DMS153 treated with DMSO at 0.1 percent for 48 hours (cell line): ENCODE measurements around the gene COL2A1.
"Not testable (repeated sequence)": the region's sequence is repeated elsewhere in the genome, so short reads cannot be mapped to it uniquely, and the experiment has no call there.

Source experiments
- DNase-seq: peaks from one replicate; lab custom pipeline; 2025; ENCODE audit not compliant: unreplicated experiment; lab: John Stamatoyannopoulos, UW

COL2A1 gene

GRCh38 chr12:47977046-47977771 is 27.1 kb downstream of the COL2A1 start:
- DNase-seq, result no peak

DNA sequence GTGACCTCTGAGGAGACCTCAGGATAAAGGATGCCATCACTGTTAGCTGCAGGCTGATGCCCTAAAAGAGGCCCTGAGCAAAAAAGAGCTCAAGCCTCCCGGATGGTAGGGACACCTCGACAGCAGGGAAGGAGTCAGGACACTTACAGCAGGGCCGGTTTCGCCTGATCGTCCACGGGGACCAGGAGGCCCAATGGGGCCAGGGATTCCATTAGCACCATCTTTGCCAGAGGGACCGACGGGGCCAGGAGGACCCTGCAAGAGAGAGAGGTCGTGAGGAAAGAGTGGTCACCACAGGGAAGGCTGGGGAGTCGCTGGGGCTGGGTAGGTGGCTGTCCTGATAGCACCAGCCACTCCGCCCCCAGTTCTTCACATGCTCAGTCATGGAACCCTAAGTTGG is 28.5 kb downstream of the COL2A1 start:
- DNase-seq, result no peak

- no peak for DNase-seq
Measured at GRCh38 chr12:47975036-47975620, 29.1 kb downstream of the COL2A1 start.

- DNase-seq, result no peak
Measured at GRCh38 chr12:47973870-47974269, 30.4 kb downstream of the COL2A1 start.

DNA sequence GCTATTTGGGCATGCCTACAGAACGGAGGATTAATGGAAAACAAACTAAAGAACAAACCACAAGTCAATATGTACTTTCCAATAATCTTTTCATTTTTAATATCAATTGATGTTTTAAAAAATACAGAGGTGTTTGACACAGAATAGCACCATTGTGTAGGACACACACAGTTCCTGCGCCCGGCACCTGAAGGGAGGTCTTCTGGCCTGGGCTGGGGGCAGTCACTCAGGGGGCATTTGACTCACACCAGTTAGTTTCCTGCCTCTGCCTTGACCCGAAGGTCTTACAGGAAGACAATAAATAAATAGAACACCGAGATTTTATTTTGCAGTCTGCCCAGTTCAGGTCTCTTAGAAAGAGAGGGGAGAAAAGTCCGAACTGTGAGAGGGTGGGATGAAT is 31.4 kb downstream of the COL2A1 start:
- no peak for DNase-seq

DNA sequence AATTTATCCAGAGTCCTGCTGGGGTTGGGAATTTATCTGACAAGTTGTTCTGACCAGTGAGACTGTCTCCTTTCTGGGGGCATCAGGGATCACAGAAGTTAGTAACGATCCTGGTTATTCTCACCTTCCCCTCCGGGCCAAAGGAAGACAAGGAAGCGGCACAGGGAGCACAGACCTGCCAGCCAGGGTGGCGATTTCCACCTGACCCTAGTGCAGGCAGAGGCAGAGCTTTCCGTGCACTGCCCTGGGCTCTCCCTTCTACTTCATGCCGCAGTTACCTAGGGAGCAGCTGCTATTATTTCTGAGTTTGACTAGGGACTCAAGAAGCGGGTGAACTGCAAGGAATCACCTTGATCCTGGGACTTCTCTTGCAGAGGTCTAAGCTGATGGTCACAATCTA is 33.4 kb downstream of the COL2A1 start:
- DNase-seq, result no peak

DNA sequence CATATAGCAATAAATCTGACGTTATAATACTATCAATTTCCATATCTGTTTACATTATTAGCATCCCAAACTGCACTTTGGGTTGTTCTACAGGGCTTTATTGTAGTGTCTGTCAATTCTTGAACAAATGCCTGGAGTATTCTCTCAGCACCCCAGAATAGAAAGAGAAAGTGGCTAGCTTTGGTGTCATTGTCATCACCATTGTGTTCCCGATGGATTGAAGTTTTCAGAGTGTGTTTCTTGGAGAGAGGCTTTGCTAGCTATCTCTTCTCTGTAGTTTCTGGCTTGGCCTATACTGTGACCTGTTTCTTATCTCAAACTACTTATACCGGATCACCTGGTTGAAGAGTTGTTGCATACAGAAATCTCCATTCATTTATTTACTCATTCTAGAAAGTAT is 34.4 kb downstream of the COL2A1 start:
- no peak for DNase-seq

DNA sequence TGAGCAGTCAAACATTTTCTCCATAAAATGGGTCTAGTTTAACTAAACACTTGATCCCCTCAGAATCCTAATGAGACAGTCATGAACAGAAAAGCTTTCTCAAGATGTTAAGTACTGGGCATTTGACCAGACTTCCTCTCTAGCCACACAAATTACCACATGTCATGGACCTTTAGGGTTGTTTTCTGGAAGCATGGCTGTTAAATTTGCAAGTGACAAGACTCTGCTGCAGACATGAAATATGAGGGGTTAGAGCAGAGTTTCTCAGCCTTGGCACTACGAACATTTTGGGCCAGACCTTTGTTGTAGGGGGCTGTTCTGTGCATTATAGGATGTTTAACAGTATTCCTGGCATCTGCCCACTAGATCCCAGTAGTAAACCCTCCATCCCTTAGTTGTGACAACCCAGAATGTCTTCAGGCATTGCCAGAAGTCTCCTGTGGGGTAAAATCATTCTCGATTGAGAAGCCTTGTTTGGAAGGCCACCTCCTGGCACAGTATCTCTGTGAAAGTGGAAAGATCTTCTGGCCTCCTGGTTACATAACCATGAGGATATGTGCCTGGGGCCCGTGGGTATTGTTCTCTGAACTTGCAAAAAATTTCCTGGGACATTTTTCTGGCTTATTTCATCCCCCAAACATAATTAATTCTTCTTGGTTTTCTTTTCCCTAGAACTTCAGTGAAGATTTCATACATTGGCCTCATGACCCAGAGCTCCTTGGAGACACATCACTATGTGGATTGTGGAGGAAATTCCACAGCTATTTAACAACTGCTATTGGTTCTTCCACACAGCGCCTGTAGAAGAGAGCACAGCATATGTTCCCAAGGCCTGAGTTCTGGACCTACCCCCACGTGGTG is 36.6 kb downstream of the COL2A1 start:
- DNase-seq, result no peak

DNA sequence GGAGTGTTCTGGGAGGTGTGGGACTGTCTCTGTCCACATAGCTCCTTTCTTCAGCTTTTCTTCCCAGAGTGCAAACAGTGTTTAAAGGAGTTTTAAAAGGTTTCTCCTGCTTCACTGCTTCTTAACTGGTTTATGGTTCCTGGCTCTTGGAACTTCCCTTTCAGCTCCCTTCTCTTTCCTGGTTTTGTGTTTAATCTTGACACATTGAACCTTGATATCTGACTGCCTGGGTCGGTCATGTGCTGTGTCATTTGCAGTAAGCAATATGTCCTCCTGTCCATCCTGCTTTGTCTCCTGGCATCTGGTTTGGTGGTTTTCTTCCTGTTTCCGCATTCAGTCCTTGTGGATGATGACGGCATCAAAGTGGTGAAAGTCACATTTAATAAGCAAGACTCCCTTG is 38.7 kb downstream of the COL2A1 start:
- no peak for DNase-seq

- DNase-seq, result no peak
Measured at GRCh38 chr12:47964106-47964728, 40.1 kb downstream of the COL2A1 start.

- DNase-seq, result peak; percentile 96
Measured at GRCh38 chr12:47963340-47964040, 40.8 kb downstream of the COL2A1 start, which contains the start of gene TMEM106C. TMEM106C (plus strand) TSS chr12:47963596; CDS start chr12:47964237, 641 bp downstream.

GRCh38 chr12:47962198-47962597 is 42.1 kb downstream of the COL2A1 start:
- no peak for DNase-seq

DNA sequence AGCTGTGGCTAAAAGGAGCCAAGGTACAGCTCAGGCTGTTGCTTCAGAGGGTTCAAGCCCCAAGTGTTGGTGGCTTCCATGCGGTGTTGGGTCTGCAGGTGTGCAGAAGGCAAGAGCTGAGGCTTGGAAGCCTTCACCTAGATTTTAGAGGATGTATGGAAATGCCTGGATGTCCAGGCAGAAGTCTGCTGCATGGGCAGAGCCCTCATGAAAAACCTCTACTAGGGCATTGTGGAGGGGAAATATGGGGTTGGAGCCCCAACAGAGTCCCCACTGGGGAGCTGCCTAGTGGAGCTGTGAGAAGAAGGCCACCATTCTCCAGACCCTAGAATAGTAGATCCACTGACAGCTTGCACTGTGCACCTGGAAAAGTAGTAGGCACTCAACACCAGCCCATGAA is 46.6 kb downstream of the COL2A1 start:
- not testable (repeated sequence) for DNase-seq

DNA sequence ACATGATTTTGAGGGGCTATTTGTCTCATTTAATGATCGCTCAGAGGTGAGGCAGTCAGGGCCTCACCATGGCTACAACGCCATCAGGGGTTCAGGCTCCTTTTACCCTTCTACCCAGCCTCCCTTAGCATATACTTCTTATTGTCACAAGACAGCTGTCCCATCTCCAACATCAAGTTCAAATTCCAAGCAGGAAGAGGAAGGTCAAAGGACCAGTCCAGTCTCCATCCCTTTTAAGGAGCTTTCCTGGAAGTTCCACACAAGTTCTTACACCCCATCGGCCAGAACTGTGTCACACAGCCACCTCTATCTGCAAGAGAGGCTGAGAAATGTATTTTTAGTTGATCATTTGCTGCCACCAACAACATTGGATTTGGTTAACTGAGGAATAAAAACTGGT is 49.2 kb downstream of the COL2A1 start:
- DNase-seq, result no peak

DNA sequence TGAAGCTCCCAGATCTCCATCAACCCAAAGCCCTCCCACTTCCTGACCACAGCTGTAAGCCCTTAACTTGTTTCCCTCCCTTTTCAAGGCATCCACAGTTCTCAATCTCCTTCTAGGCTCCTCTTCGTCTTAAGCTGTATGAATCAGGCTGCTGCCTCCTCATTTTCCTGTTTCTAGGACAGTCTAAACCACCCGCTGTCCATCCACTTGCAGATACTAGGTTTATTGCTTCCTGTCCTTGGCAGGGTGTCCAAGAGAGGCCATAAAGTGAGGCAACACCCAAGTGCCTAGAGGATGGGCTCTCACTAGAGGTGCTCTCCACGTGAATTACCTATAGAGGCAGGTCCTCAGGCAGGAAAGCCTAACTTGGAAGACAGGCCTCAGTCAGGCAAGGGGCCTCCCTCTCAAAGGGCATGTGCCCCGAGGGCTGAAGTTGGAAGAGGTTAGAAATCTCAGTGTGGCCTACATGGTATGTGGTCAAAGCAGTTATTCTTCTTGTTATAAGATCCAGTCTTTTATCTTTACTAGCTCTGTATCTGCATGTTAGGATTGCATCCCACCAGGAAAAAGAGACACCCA is 49.7 kb downstream of the COL2A1 start:
- DNase-seq, result no peak

DNA sequence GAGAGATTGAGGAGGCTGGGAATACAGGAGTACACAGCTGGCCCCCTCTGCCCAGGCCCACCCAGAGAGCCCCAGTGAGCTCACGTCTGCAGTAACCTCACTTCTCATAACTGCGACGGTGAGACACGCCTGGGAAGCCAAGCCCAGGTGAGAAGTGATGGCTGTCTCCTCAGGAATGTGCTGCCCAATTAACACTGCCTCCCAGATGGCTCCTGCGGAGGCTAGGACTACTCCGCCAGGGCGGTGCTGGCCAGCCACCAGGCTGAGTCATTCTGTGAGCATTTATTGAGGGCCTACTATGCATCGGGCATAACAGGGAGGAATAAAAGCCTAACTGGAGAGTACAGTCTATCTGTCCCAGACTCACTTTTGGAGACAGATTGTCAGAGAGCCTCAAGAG is 50.2 kb downstream of the COL2A1 start:
- DNase-seq, result no peak

- no peak for DNase-seq
Measured at GRCh38 chr12:47950856-47951468, 53.3 kb downstream of the COL2A1 start.

- peak; percentile 17 for DNase-seq
Measured at GRCh38 chr12:47949441-47950341, 54.6 kb downstream of the COL2A1 start.

- DNase-seq, result no peak
Measured at GRCh38 chr12:47947341-47947740, 56.9 kb downstream of the COL2A1 start.
